ENCODE measurements around the gene CFD.
"Not testable (repeated sequence)": the region's sequence is repeated elsewhere in the genome, so short reads cannot be mapped to it uniquely, and the experiment has no call there.

CFD gene

DNA sequence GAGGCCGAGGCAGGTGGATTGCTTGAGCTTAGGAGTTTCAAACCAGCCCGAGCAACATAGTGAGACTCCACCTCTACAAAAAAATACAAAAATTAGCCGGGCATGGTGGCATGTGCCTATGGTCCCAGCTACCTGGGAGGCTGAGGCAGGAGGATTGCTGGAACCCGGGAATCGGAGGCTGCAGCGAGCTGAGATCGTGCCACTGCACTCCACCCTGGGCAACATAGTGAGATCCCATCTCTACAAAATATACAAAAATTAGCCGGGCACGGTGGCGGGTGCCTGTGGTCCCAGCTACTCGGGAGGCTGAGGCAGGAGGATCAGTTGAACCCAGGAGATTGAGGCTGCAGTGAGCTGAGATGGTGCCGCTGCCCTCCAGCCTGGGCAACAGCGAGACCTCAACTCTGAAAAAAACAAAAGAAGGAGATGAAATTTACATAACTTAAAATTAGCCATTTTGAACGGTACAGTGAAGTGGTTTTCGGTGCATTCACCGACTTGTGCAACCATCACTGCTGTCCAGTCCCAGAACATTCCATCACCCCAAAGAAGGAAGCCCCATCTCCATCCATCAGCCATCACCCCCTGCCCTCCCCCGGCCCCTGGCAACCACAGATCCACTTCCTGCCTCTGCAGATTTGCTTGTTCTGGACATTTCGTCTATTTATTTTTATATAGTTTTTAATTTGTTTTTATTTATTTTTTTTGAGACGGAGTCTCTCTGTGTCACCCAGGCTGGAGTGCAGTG lies 33.4 kb upstream of the CFD start:
- no peak for FAIRE-seq

DNA sequence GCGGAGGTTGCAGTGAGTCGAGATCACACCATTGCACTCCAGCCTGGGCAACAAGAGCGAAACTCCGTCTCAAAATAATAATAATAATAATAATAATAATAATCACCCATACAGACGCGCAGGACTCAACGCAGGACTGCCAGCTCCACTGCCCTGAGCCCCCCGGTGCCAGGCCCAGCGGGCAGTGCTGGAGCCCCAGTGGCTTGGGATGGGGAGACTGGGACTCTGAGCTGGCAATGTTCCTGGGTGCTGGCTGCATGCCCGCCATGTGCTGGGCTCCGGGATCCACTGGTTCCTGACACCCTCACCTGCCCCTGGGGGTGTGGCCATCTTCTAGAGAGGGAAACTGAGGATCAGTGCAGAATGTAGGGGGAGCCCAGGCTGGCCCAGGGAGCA lies 32.2 kb upstream of the CFD start:
- FAIRE-seq = no peak

DNA sequence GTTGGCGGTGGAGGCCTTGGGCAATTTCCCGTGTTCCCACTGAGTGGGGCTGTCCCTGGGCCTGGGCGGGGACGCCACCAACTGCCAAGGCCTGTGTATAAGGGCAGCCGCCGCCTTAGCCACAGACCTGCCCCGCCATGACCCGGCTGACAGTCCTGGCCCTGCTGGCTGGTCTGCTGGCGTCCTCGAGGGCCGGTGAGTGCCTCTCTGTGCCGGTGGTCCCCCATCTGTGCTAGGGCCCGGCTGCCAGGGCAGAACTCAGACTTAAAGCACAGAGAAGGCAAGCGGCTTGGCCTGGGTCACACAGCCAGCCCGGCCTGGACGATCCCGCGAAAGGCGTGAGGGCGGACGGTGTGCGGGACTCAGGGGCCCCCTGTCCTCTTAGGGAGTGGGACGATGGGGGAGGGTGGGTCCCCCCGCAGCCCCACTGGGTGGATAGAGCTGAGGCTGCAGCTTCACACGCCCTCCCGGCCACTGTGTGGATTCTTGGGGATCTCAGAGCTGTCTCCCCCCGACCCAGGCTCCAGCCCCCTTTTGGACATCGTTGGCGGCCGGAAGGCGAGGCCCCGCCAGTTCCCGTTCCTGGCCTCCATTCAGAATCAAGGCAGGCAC lies 31.6 kb upstream of the CFD start, which contains the start of gene AZU1:
Gene AZU1 (plus strand): TSS at position 128 of the 612 bp plus-strand sequence. CDS start 10 bp downstream, at position 138.
- FAIRE-seq = no peak

DNA sequence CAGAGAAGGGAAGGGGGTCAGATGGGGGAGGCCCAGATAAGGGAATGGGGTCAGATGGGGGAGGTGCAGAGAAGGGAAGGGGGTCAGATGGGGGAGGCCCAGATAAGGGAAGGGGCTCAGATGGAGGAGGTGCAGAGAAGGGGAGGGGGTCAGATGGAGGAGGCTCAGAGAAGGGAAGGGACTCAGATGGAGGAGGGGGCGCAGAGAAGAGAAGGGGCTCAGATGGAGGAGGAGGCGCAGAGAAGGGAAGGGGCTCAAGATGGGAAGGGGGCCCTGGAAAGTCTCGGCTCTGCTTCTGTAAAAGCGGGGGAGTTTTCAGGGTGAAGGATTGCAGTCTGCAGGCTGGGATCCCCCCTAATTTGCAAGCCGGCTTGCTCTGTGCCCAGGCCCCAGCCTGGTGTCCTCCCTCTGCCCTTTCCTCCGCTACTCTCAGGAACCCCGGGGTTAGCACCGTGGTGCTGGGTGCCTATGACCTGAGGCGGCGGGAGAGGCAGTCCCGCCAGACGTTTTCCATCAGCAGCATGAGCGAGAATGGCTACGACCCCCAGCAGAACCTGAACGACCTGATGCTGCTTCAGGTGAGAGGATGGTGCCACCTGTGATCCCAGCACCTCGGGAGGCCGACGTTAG lies 30.2 kb upstream of the CFD start:
- FAIRE-seq = no peak

DNA sequence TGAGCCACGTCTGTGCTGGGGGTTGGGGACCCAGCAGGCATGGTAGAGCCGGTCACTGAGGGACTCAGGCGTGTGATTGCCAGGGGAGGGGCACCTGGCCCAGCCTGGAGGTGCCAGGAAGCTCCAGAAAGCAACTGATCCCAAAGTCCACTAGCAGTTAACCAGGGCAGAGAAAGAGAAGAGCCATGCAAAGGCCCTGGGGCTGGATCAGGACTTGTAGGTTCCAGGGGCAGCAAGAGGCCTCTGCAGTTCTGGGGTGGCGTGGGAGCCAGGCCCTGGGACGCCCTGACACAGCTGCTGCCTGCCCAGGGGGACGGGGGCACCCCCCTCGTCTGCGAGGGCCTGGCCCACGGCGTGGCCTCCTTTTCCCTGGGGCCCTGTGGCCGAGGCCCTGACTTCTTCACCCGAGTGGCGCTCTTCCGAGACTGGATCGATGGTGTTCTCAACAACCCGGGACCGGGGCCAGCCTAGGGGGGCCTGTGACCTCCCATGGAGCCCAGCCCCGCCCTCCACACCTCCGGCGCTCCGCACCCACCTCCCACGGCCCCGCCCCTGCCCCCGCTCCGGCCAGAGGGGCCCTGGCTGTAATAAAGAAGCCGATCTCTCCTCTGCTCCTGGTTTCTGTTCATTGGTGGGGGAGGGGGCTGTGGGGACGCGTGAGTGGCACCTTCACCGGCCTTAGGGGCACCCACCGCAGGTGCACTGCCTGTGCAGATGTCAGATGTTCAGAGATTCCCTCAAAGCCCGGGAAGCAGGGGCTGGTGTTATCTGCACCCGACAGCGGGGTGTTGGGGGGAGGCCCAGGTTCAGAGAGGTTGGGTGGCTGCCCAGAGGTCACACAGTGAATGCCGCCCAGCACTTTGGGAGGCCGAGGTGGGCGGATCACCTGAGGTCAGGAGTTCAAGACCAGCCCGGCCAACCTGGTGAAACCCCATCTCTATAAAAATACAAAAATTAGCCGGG lies 27.8 kb upstream of the CFD start:
- FAIRE-seq = no peak

DNA sequence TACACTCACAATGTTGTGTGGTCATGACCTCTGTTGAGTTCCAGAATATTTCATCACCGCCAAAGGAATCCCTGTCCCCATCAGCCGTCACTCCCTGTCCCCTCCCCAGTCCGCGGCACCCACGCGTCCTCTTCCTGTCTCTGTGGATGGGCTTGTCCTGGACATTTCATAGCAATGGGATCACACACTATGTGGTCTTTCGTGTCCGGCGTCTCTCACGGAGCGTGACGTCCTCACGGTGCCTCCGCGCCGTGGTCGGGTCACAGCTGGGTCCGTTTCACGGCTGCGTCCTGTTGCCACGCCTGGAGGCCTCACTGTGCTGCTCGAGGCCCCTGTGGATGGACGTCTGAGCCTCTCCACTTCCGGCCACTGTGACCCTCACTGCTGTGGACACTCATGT lies 25.2 kb upstream of the CFD start:
- FAIRE-seq = no peak

DNA sequence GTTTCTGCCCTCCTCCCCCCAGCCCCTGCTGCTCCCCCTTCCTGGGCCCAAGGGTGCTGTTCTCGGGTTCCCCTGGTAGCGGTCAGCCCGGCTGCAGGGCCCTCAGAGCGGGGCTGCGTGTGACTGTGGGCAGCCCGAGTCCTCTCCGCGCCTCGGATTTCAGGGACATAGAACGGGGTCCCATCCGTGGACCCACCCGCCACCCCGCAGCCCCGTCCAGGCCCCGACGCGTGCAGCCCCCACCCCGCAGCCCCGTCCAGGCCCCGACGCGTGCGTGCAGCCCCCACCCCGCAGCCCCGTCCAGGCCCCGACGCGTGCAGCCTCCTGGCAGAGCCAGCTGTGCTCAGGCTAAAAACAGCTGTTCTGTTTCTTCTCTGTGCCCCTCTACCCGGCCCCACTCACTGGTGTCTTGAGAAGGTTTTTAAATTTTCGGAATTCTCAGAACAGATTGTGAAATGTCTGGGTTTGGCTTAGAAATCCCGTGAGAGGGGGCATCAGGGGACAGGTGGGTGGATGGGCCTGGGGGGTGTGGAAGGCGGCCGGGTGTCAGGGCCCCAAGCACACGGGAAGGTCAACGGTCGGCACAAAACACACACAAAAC lies 24.2 kb upstream of the CFD start:
- no peak for FAIRE-seq

DNA sequence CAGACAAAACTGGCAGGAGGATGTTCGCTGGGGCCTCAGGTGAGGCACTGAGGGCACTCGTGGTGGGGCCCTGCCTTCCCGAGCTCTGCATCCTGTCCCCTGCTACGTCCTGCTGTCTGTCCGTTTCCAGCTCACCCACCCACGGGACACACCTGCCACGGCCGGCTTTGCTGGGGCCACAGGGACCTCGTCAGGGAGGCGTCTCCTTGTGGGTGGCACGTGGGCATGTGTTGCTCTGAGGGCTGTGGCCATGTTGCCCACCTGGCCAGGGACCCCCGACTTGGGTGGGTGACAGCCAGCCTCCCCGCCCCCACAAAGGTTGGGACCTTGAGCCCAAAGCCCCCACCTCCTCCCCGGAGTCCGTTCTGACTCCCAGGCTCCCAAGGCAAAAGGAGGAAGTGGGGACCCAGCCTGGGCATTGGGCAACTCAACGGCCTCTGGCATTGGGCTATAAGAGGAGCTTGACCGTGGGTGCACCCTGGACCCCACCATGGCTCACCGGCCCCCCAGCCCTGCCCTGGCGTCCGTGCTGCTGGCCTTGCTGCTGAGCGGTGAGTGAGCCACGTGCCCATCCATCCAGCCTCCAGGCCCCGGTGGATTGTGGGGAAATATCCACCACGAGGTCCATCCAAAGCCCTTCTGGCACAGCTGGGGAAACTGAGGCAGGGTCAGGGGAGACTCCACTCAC lies 18.8 kb upstream of the CFD start, which contains the start of gene PRTN3:
Gene PRTN3 (plus strand): TSS at position 481 of the 688 bp plus-strand sequence. CDS start 10 bp downstream, at position 491.
- no peak for FAIRE-seq

DNA sequence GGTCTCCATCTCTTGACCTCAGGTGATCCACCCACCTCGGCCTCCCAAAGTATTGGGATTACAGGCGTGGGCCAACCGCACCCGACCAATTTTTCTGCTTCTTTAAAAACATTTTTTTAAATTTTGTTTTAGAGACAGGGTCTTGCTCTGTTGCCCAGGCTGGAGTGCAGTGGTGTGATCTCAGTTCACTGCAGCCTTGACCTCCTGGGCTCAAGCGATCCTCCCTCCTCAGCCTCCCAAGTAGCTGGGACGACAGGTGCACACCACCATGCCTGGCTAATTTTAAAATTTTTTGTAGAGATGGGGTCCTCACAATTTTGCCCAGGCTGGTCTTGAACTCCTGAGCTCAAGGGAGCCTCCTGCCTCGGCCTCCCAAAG lies 16.7 kb upstream of the CFD start:
- FAIRE-seq = not testable (repeated sequence)

DNA sequence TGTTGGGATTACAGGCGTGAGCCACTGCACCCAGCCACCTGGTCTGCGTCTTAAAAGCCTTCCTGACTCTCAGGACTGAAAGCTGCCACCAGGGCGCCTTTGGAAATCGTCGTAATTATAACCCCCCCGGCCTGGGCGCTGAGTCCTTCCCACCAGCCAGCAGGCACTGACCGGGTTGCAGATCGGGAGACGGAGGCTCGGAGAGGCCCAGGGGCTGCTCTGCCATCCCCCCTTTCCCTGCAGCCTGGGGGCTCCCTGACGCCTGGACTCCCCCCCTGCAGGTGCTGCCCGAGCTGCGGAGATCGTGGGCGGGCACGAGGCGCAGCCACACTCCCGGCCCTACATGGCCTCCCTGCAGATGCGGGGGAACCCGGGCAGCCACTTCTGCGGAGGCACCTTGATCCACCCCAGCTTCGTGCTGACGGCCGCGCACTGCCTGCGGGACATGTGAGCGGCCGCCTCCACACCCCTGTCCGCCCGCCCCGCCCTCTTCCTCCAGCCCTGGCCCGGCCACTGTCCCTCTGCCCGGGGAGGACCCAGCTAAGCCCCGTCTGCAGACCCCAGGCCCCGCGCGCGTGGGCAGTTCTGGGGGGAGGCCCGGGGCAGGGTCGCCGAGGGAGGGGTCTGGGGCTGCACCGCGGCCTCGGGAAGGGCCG lies 16.2 kb upstream of the CFD start:
- no peak for FAIRE-seq

DNA sequence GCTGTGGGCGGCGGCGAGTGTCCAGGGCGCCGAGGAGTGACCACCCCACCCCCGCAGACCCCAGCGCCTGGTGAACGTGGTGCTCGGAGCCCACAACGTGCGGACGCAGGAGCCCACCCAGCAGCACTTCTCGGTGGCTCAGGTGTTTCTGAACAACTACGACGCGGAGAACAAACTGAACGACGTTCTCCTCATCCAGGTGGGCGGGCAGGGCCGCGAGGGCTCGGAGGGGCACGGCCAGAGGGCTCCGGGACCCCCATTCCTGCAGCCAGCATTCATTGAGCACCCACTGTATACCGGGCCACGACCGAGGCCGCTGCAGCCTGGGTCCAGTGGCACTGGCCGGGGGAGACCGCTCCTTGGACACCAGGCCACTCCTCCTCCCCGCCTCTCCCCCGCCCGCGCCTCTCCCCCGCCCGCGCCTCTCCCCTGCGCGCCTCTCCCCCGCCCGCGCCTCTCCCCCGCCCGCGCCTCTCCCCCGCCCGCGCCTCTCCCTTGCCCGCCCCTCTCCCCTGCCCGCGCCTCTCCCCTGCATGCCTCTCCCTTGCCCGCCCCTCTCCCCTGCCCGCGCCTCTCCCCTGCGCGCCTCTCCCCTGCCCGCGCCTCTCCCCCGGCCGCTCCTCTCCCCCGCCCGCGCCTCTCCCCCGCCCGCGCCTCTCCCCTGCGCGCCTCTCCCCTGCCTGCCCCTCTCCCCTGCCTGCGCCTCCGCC lies 15.5 kb upstream of the CFD start:
- FAIRE-seq = no peak

DNA sequence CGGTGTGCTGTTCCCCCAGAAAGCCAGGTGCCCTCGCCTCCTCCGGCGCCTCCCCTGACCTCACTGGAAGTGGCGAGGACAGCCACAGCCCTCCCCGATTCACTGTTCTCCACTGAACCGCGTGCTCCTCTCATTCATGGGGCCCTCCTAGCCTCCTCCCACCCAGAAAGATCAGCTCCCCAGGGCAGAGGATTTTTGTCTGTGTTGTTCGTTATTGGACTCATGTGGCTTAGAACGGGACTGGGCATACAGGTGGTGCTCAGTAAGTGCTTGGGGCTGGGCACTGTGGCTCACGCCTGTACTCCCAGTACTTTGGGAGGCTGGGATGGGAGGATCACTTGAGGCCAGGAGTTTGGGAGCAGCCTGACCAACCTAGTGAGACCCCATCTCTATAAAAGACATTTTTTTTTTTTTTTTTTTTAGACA lies 14.9 kb upstream of the CFD start:
- no peak for FAIRE-seq

DNA sequence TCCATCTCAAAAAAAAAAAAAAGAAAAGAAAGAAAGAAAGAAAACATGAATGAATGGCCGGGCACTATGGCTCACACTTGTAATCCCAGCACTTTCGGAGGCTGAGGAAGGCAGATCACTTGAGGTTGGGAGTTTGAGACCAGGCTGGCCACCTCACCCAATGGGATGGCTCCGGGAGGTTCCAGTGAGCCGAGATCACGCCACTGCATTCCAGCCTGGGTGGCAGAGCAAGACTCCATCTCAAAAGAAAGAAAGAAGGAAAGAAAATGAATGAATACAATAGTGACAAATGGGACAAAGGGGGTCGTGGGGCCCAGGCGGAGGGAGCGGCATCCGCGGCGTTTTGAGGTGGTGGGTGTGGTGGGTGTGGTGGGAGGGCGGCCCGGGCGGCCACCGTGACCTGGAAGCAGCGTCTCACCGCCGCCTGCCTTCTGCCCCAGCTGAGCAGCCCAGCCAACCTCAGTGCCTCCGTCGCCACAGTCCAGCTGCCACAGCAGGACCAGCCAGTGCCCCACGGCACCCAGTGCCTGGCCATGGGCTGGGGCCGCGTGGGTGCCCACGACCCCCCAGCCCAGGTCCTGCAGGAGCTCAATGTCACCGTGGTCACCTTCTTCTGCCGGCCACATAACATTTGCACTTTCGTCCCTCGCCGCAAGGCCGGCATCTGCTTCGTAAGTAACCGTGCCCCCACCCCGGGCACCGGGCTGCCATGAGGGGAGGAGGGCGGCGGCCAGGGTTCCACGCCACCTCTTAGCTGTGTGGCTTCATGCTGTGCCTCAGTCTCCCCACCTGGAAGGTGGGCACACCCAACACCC lies 13.6 kb upstream of the CFD start:
- no peak for FAIRE-seq

DNA sequence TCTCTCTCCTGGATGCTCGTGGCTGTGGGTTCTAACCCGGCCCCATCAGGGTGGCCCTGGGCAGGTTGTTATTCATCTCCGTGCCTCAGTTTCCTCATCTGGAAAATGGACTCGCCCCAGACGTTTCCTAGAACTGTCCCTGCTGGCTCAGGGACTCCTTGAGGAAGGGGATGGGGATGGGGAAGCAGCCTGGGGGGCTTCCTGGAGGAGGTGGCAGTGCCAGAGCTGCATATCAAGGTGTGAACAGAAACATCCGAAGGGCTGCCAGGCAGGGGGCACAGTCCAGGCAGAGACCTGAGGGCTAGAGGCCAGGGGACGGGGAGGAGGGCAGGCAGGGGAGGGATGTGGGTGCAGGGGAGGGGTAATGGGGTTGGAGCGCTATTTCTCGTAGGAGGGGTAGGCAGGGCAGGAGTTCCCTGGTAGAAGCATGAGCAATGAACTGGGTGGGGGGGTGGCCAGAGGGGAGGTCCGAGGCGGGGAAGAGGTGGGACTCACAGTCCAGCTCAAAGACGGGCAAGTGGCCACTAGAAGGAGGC lies 11.0 kb upstream of the CFD start:
- no peak for FAIRE-seq

DNA sequence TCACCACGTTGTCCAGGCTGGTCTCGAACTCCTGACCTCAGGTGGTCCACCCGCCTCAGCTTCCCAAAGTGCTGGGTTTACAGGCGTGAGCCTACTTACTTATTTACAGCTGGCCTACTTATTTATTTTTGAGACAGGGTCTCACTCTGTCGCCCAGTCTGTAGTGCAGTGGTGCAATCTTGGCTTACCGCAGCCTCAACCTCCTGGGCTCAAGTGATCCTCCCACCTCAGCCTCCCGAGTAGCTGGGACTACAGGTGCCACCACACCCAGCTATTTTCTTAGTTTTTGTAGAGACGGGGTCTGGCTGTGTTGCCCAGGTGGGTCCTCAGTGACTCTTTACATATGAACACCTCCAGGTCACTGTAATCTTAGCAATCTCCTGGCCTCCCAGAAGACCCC lies 10.3 kb upstream of the CFD start:
- not testable (repeated sequence) for FAIRE-seq

DNA sequence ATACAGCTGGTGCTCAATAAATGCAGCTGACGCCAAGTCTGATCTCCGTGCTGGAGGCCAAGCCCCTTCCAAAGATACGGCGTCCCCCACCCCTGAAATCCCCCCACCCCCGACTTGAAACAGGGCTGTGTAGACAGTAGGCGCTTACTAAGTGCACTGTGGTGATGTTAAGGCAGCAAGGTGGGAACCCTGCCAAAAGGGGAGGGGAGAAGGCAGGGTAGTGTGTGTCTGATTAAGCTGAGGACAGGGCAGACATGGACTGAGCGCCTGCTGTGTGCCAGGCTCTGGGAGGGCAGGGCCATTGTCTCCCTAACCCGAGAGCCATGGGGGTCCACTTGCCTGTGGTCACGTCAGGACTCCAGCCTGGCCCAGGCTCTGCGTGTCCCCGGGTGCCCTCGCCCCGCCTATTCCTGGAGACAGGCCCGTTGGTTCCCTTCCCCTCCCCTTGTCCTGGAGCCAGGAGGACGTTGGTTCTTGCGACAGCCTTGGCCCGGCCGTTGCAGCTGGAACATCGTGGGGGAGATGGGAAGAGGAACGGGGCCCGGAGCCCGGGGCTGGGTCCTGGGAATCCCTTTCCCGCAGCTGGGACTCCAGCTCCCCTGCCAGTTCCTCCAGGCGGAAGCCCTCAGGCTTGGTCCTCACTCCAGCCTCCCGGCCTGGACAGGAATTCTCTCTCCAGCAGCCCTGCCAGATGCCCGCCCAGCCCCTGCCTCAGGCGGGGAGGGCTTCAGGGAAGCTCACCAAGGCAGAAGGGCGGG lies 9.1 kb upstream of the CFD start:
- FAIRE-seq = no peak

DNA sequence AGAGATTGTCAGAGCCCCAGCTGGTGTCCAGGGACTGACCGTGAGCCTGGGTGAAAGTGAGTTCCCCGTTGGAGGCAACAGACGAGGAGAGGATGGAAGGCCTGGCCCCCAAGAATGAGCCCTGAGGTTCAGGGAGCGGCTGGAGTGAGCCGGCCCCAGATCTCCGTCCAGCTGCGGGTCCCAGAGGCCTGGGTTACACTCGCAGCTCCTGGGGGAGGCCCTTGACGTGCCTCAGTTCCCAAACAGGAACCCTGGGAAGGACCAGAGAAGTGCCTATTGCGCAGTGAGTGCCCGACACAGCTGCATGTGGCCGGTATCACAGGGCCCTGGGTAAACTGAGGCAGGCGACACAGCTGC lies 8.5 kb upstream of the CFD start:
- no peak for FAIRE-seq

DNA sequence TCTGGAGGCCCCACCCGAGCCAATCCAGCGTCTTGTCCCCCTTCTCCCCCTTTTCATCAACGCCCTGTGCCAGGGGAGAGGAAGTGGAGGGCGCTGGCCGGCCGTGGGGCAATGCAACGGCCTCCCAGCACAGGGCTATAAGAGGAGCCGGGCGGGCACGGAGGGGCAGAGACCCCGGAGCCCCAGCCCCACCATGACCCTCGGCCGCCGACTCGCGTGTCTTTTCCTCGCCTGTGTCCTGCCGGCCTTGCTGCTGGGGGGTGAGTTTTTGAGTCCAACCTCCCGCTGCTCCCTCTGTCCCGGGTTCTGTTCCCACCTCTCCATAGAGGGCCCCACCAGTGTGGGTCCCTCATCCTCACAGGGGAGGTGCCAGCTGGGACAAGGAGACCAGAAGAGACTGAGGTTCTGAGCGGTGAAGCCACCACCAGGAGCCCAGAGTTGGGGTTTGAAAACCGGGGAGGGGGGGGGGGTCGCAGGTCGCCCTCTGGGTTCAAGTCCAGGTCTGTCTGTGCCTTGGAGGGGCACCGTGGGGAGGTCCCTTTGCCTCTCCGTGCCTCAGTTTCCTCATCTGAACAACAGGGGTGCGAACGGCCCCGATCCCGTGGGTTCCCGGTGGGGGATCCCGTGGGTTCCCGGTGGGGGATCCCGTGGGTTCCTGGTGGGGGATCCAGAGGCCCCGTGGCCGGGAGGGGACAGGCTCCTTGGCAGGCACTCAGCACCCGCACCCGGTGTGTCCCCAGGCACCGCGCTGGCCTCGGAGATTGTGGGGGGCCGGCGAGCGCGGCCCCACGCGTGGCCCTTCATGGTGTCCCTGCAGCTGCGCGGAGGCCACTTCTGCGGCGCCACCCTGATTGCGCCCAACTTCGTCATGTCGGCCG lies 7.1 kb upstream of the CFD start, which contains the start of gene ELANE:
Gene ELANE (plus strand): TSS at position 168 of the 878 bp plus-strand sequence. CDS start 26 bp downstream, at position 194.
- FAIRE-seq = no peak

Measured in A204.1 (cell line).